A549 (cell line): ENCODE measurements around the gene GANAB. TPM values are rescaled to one million over a fixed set of nuclear protein-coding genes. Genes with fewer than 3 reads are reported as not detected.

Experiments
- ATAC-seq, 2 experiments: fragments of 200-7000 bp in 1 of 2; fragments of >200 bp in 1 of 2; cut with Nextera tagmentation in 1 of 2; cut with Tn5 transposase in 1 of 2; 3 replicates each; pipeline versions ENCODE4 v1.8.0 to v1.9.1; 2018 to 2020; ENCODE audit warnings: mild to moderate bottlenecking in 1 of 2, moderate library complexity in 1 of 2
- CTCF ChIA-PET: fragments of 300-600 bp; sonication (Branson Sonifier 250); formaldehyde crosslinking; extraction: SDS; loops from one replicate; lab custom pipeline; 2021; ENCODE audit warnings: antibody characterized with exemption, inconsistent platforms; lab: Yijun Ruan, JAX
- POLR2A ChIA-PET: fragments of 350-600 bp; formaldehyde crosslinking; extraction: SDS; loops from one replicate; lab custom pipeline; 2021; ENCODE audit warnings: antibody characterized with exemption, inconsistent platforms; lab: Yijun Ruan, JAX
- DNase-seq, 2 experiments: peaks; one replicate each; pipeline versions ENCODE4 v3.0.0 to v3.0.0-alpha.2; 2011 to 2016; ENCODE audit warnings: low read depth in 1 of 2, low spot score in 1 of 2
- FAIRE-seq: peaks from 2 replicates; lab custom pipeline; 2011; peaks lifted over from hg19 to GRCh38; lab: Jason Lieb, UNC
- H3K27ac ChIP-seq, 2 experiments: fragments of >200 bp; sonication (Bioruptor Twin); formaldehyde crosslinking; 3 replicates each; pipeline ENCODE4 v1.5.1; 2016 to 2017
- H3K4me1 ChIP-seq: fragments of >200 bp; sonication (Bioruptor Twin); formaldehyde crosslinking; 3 replicates; pipeline ENCODE4 v1.6.1; 2016
- H3K4me2 ChIP-seq: fragments of >200 bp; sonication (Bioruptor Twin); formaldehyde crosslinking; 3 replicates; pipeline ENCODE4 v1.6.1; 2016
- H3K4me3 ChIP-seq: fragments of >200 bp; sonication (Bioruptor Twin); formaldehyde crosslinking; 3 replicates; pipeline ENCODE4 v1.5.1; 2016
- H3K9me3 ChIP-seq: fragments of >200 bp; sonication (Bioruptor Twin); formaldehyde crosslinking; 3 replicates; pipeline ENCODE4 v1.6.1; 2016
- ATOH8 ChIP-seq: fragments of 250-450 bp; sonication (Bioruptor Pico); IDR thresholded peaks from 2 replicates; pipeline ENCODE4 v1.5.0; 2020; ENCODE audit warnings: low read depth, mild to moderate bottlenecking, moderate library complexity
- CBX2 ChIP-seq: fragments of 200-600 bp; sonication (generic); IDR thresholded peaks from 2 replicates; pipeline ENCODE4 v1.6.1; 2016; ENCODE audit warnings: low read depth, mild to moderate bottlenecking, borderline replicate concordance
- CBX8 ChIP-seq: fragments of 200-600 bp; sonication (generic); IDR thresholded peaks from 2 replicates; pipeline ENCODE4 v1.6.1; 2016
- CEBPB ChIP-seq, 2 experiments: fragments of >200 bp in 1 of 2; sonication (Bioruptor Twin) in 1 of 2; formaldehyde crosslinking in 1 of 2; IDR thresholded peaks; 2 replicates each; pipeline ENCODE4 v1.6.1; 2012 to 2016
- CHD2 ChIP-seq: fragments of 150-350 bp; IDR thresholded peaks from 2 replicates; pipeline ENCODE4 v1.6.1; 2014; ENCODE audit warnings: low read length; ENCODE audit not compliant: partially characterized antibody
- CTCF ChIP-seq: fragments of >200 bp; sonication (Bioruptor Twin); formaldehyde crosslinking; IDR thresholded peaks from 3 replicates; pipeline ENCODE4 v1.5.1; 2016
- EP300 ChIP-seq, 2 experiments: fragments of >200 bp; sonication (Bioruptor Twin); formaldehyde crosslinking; IDR thresholded peaks; 2 replicates in 1 of 2; 3 replicates in 1 of 2; pipeline ENCODE4 v1.6.1; 2016 to 2017
- ESRRA ChIP-seq: fragments of 150-350 bp; IDR thresholded peaks from 2 replicates; pipeline ENCODE4 v1.6.1; 2014; ENCODE audit warnings: mild to moderate bottlenecking, low read length, borderline replicate concordance
- FOSB ChIP-seq: fragments of 250-450 bp; sonication (Bioruptor Pico); IDR thresholded peaks from 2 replicates; pipeline ENCODE4 v1.5.0; 2020; ENCODE audit warnings: mild to moderate bottlenecking, moderate library complexity
- GATA3 ChIP-seq: IDR thresholded peaks from 2 replicates; pipeline ENCODE4 v1.6.1; 2012; ENCODE audit warnings: borderline replicate concordance
- HDAC2 ChIP-seq: fragments of 200-600 bp; sonication (generic); IDR thresholded peaks from 2 replicates; pipeline ENCODE4 v1.6.1; 2016
- HMGXB4 ChIP-seq: fragments of 250-450 bp; sonication (Bioruptor Pico); IDR thresholded peaks from 2 replicates; pipeline ENCODE4 v1.5.0; 2021; ENCODE audit warnings: mild to moderate bottlenecking, moderate library complexity, borderline replicate concordance
- HOXB5 ChIP-seq: fragments of 250-450 bp; sonication (Bioruptor Pico); IDR thresholded peaks from 2 replicates; pipeline ENCODE4 v1.5.0; 2020; ENCODE audit warnings: mild to moderate bottlenecking, moderate library complexity
- JUN ChIP-seq, 2 experiments: fragments of >200 bp; sonication (Bioruptor Twin); formaldehyde crosslinking; IDR thresholded peaks; 2 replicates in 1 of 2; 3 replicates in 1 of 2; pipeline ENCODE4 v1.6.1; 2016 to 2017
- JUNB ChIP-seq: fragments of >200 bp; sonication (Bioruptor Twin); formaldehyde crosslinking; IDR thresholded peaks from 2 replicates; pipeline ENCODE4 v1.6.1; 2016
- MAZ ChIP-seq: fragments of 150-350 bp; IDR thresholded peaks from 2 replicates; pipeline ENCODE4 v1.6.1; 2014; ENCODE audit warnings: antibody characterized with exemption, low read depth, low read length, borderline replicate concordance
- MYC ChIP-seq: IDR thresholded peaks from 2 replicates; pipeline ENCODE4 v1.6.1; 2012; ENCODE audit warnings: mild to moderate bottlenecking, inconsistent platforms, low read length, improper control_type of control experiment, borderline replicate concordance
- NFE2L2 ChIP-seq: fragments of 150-350 bp; conservative IDR thresholded peaks from 2 replicates; pipeline ENCODE4 v1.6.1; 2014; ENCODE audit warnings: low read length
- NPAS2 ChIP-seq: fragments of 250-450 bp; sonication (Bioruptor Pico); IDR thresholded peaks from 2 replicates; pipeline ENCODE4 v1.8.0; 2022; ENCODE audit warnings: mild to moderate bottlenecking, moderate library complexity, borderline replicate concordance
- NR3C1 ChIP-seq: fragments of >200 bp; sonication (Bioruptor Twin); formaldehyde crosslinking; IDR thresholded peaks from 3 replicates; pipeline ENCODE4 v1.6.1; 2017
- PBX3 ChIP-seq: IDR thresholded peaks from 2 replicates; pipeline ENCODE4 v1.6.1; 2012
- POLR2A ChIP-seq: IDR thresholded peaks from 2 replicates; pipeline ENCODE4 v1.6.1; 2012; ENCODE audit warnings: mild to moderate bottlenecking, low read length
- POLR2AphosphoS2 ChIP-seq: conservative IDR thresholded peaks from 2 replicates; pipeline ENCODE4 v1.6.1; 2012; ENCODE audit warnings: low read length, improper control_type of control experiment, inconsistent platforms
- RCOR1 ChIP-seq: fragments of 150-350 bp; IDR thresholded peaks from 2 replicates; pipeline ENCODE4 v1.6.1; 2014; ENCODE audit warnings: antibody characterized with exemption, low read length, low read depth
- RFX5 ChIP-seq: fragments of 450-650 bp; IDR thresholded peaks from 2 replicates; pipeline ENCODE4 v1.7.1; 2014; ENCODE audit warnings: antibody characterized with exemption, mild to moderate bottlenecking, moderate library complexity
- RNF2 ChIP-seq: fragments of 200-600 bp; sonication (generic); IDR thresholded peaks from 2 replicates; pipeline ENCODE4 v1.6.1; 2016; ENCODE audit warnings: low read depth, mild to moderate bottlenecking, antibody characterized with exemption, moderate library complexity, borderline replicate concordance
- ZC3H11A ChIP-seq: fragments of 450-650 bp; IDR thresholded peaks from 2 replicates; pipeline ENCODE4 v1.6.1; 2014; ENCODE audit warnings: antibody characterized with exemption, mild to moderate bottlenecking
- ZFP36 ChIP-seq: fragments of 450-650 bp; IDR thresholded peaks from 2 replicates; pipeline ENCODE4 v1.6.1; 2014; ENCODE audit warnings: borderline replicate concordance; ENCODE audit not compliant: partially characterized antibody
- ZNF302 ChIP-seq: fragments of 250-450 bp; sonication (Bioruptor Pico); IDR thresholded peaks from 2 replicates; pipeline ENCODE4 v1.9.0; 2021; ENCODE audit warnings: inconsistent platforms, mild to moderate bottlenecking, moderate library complexity
- ZSCAN20 ChIP-seq: fragments of 250-450 bp; sonication (Bioruptor Pico); IDR thresholded peaks from 2 replicates; pipeline ENCODE4 v1.8.0; 2022; ENCODE audit warnings: mild to moderate bottlenecking, moderate library complexity
- WGBS: methylation state at CpG from one replicate; pipeline ENCODE4 v1.1.6; 2017; ENCODE audit errors: missing lambda C conversion rate; 5-methylcytosine and 5-hydroxymethylcytosine counted together
- polyA plus RNA-seq, 4 experiments: library from polyadenylated mRNA; depleted of rRNA in 3 of 4; stranded (reverse); fragments of >200 nt; fragmentation: RNase III in 1 of 4; extraction: RNeasy Plus Mini Kit Qiagen cat#74134 plus additional on column Dnase treatment in 1 of 4; gene quantifications; 2 replicates in 3 of 4; 3 replicates in 1 of 4; pipeline ENCODE4 v1.2.3, GENCODE V29; 2011 to 2017
- TF ChIP-seq, protein P1 (sequence below): fragments of >200 bp; sonication (Bioruptor Twin); formaldehyde crosslinking; IDR thresholded peaks from 3 replicates; pipeline ENCODE4 v1.6.1; 2016
- TF ChIP-seq, protein P2 (sequence below): IDR thresholded peaks from 2 replicates; pipeline ENCODE4 v1.6.1; 2012; ENCODE audit warnings: low read depth, borderline replicate concordance
- TF ChIP-seq, protein P3 (sequence below): IDR thresholded peaks from 2 replicates; pipeline ENCODE4 v1.6.1; 2012

GANAB gene
- polyA plus RNA-seq, 2 of the 4 experiments (the other 2 are of a cell fraction), result 215 to 220 TPM

DNA sequence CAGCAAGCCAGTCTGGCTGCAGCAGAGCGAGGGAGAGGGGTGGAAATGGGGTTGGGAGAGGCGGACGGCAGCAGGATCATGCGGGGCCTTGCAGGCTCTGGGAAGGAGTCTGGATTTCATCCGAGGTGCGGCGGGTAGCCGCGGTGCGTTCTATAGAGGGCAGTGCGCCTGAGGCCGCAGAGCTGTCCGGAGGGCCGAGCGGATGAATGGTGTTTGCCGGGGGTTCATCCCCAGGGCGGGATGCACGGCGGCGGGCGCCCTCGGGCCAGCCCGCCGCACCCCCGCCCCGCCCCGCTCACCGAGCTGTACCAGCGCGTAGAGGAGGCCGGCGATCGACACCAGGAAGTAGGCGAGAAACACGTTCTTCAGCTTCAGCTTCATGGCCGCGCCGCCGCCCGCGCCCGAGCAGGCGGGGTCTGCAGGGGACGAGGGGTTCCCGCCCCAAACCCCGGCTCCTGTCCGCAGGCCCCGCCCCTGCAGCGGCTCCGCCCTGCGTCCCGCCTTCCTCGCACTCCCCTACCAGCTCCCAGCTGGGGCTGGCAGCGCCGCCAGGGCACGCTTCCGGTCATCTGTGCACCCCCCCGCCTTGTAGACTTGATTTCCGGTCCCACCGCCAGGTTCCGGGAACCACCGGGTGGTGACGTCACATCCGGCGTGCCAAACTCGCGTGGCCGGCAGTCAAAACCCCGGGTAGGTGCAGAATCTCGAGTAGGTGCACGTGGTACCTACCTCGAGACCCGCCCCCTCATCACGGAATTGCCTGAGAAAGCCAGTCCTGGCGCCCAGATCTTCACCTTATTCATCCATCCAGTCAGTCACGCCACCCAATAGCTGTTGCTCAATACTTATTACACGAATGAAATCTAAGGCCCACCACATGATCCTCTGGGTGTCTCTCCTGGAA, 24.6 kb downstream of the GANAB start, which contains the start of gene B3GAT3:
B3GAT3 (minus strand) TSS at position 420 of the 904 bp plus-strand sequence; CDS start at position 381, 39 bp downstream.
- POLR2A ChIA-PET, result interaction anchor here (0.5 to 4.6 kb wide), 17 partner anchors 9 to 220 kb away, joined by 3 to 48 read pairs (median 5); partner anchors contain the start of genes C11orf98, CSKMT, EEF1G and EML3
- Histone ChIP-seq H3K4me2 (peak within 1 kb of the TSS; percentile 99), H3K4me1 (peaks cover 15% of the 10 kb centered on the region), H3K9me3 (no peaks in the 10 kb centered on the region), H3K27ac (peak within 1 kb of the TSS; percentile 92), H3K4me3 (peak within 1 kb of the TSS; percentile 77)
- no peak for FAIRE-seq
- DNase-seq, result peak; percentile 99
- WGBS, result 3% methylated on average over 58 of the region's 77 CpGs
- CTCF ChIA-PET, result interaction anchor here (0.6 to 4.9 kb wide), 13 partner anchors 10 to 216 kb away, joined by 3 to 48 read pairs (median 4); partner anchors contain the start of genes C11orf98, CSKMT, EML3 and ROM1
- peak; percentile 96 to 97 for ATAC-seq
- TF ChIP-seq JUN (IDR thresholded peaks at IDR 0.05) (peak; percentile 73 to 89; a peak in 4 of 5 replicates), CHD2 (peak; percentile 54), HOXB5 (CRISPR knock-in tag) (0 out of 2 replicates have a peak, but pooled peaks have one; percentile 77), PBX3 (peak; percentile 85), POLR2A (peak; percentile 80), ZC3H11A (no peak), GATA3 (peak; percentile 40; the same call in 1 of the 2 replicates), RCOR1 (no peak), CTCF (0 out of 3 replicates have a peak, but pooled peaks have one; percentile 6), ZFP36 (no peak), MYC (no peak; the same call in 1 of the 2 replicates), EP300 (IDR thresholded peaks at IDR 0.05) (no peak), ZSCAN20 (CRISPR knock-in tag) (no peak), NPAS2 (no peak), ESRRA (no peak), CEBPB (IDR thresholded peaks at IDR 0.05) (peak; percentile 34 to 85; a peak in 3 of 4 replicates), MAZ (no peak), RNF2 (no peak), ZNF302 (CRISPR knock-in tag) (no peak), ATOH8 (CRISPR knock-in tag) (peak; percentile 53; the same call in 1 of the 2 replicates), RFX5 (peak; percentile 58; the same call in 1 of the 2 replicates), FOSB (CRISPR knock-in tag) (no peak), NR3C1 (no peak), CBX2 (no peak), HMGXB4 (CRISPR knock-in tag) (no peak), POLR2AphosphoS2 (0 out of 2 replicates have a peak, but pooled peaks have one; percentile 36), HDAC2 (no peak), CBX8 (no peak), NFE2L2 (no peak), JUNB (no peak)
- TF ChIP-seq, protein P1, sequence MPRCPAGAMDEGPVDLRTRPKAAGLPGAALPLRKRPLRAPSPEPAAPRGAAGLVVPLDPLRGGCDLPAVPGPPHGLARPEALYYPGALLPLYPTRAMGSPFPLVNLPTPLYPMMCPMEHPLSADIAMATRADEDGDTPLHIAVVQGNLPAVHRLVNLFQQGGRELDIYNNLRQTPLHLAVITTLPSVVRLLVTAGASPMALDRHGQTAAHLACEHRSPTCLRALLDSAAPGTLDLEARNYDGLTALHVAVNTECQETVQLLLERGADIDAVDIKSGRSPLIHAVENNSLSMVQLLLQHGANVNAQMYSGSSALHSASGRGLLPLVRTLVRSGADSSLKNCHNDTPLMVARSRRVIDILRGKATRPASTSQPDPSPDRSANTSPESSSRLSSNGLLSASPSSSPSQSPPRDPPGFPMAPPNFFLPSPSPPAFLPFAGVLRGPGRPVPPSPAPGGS, result peak; percentile 89
- TF ChIP-seq, protein P2, sequence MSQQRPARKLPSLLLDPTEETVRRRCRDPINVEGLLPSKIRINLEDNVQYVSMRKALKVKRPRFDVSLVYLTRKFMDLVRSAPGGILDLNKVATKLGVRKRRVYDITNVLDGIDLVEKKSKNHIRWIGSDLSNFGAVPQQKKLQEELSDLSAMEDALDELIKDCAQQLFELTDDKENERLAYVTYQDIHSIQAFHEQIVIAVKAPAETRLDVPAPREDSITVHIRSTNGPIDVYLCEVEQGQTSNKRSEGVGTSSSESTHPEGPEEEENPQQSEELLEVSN, result peak; percentile 98
- TF ChIP-seq, protein P3, sequence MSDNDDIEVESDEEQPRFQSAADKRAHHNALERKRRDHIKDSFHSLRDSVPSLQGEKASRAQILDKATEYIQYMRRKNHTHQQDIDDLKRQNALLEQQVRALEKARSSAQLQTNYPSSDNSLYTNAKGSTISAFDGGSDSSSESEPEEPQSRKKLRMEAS, result peak; percentile 99
